GM23248 (cell line): ENCODE measurements around the gene ABR. TPM values are rescaled to one million over a fixed set of nuclear protein-coding genes. Genes with fewer than 3 reads are reported as not detected.
A peak's percentile ranks its signal among the peaks of the same experiment; 100 is the strongest.

ENCODE experiments used
- DNase-seq: peaks from one replicate; pipeline ENCODE4 v3.0.0-alpha.2; 2015
- H2AFZ ChIP-seq: fragments of 200-600 bp; sonication (generic); 2 replicates; pipeline ENCODE4 v1.6.1; 2016; ENCODE audit warnings: antibody characterized with exemption
- H3F3A ChIP-seq: fragments of 200-600 bp; sonication (generic); 2 replicates; pipeline ENCODE4 v1.6.1; 2016; ENCODE audit warnings: mild to moderate bottlenecking, antibody characterized with exemption, mixed run types; ENCODE audit not compliant: insufficient read depth
- H3K27ac ChIP-seq: fragments of 200-600 bp; sonication (generic); 2 replicates; pipeline ENCODE4 v1.5.1; 2016; ENCODE audit warnings: mild to moderate bottlenecking
- H3K27me3 ChIP-seq: fragments of 200-600 bp; sonication (generic); replicated peaks from 2 replicates; pipeline ENCODE4 v1.6.1; 2016; ENCODE audit warnings: mild to moderate bottlenecking; ENCODE audit not compliant: insufficient read depth
- H3K36me3 ChIP-seq: fragments of 200-600 bp; sonication (generic); 2 replicates; pipeline ENCODE4 v1.6.1; 2016; ENCODE audit warnings: low read depth, mild to moderate bottlenecking
- H3K4me1 ChIP-seq: fragments of 200-600 bp; sonication (generic); 2 replicates; pipeline ENCODE4 v1.6.1; 2016; ENCODE audit warnings: mild to moderate bottlenecking; ENCODE audit not compliant: insufficient read depth
- H3K4me2 ChIP-seq: fragments of 200-600 bp; sonication (generic); one replicate; pipeline ENCODE4 v1.6.1; 2016; ENCODE audit warnings: mild to moderate bottlenecking; ENCODE audit not compliant: unreplicated experiment
- H3K4me3 ChIP-seq: fragments of 200-600 bp; sonication (generic); 2 replicates; pipeline ENCODE4 v1.5.1; 2016; ENCODE audit warnings: mild to moderate bottlenecking
- H3K79me2 ChIP-seq: fragments of 200-600 bp; sonication (generic); 2 replicates; pipeline ENCODE4 v1.6.1; 2016; ENCODE audit warnings: mild to moderate bottlenecking; ENCODE audit not compliant: insufficient read depth
- H3K9ac ChIP-seq: fragments of 200-600 bp; sonication (generic); 2 replicates; pipeline ENCODE4 v1.6.1; 2016; ENCODE audit warnings: mild to moderate bottlenecking
- H3K9me2 ChIP-seq: fragments of 200-600 bp; sonication (generic); 2 replicates; pipeline ENCODE4 v1.6.1; 2016; ENCODE audit warnings: mixed run types, mild to moderate bottlenecking, moderate library complexity; ENCODE audit not compliant: insufficient read depth
- H3K9me3 ChIP-seq: fragments of 200-600 bp; sonication (generic); one replicate; pipeline ENCODE4 v1.6.1; 2017; ENCODE audit warnings: low read depth
- H4K20me1 ChIP-seq: fragments of 200-600 bp; sonication (generic); 2 replicates; pipeline ENCODE4 v1.6.0; 2016; ENCODE audit not compliant: insufficient read depth
- EZH2 ChIP-seq: fragments of 200-600 bp; sonication (generic); IDR thresholded peaks from 2 replicates; pipeline ENCODE4 v1.6.1; 2018; ENCODE audit warnings: antibody characterized with exemption, mild to moderate bottlenecking; ENCODE audit not compliant: insufficient read depth, poor library complexity, severe bottlenecking
- EZH2phosphoT487 ChIP-seq: fragments of 200-600 bp; sonication (generic); IDR thresholded peaks from 2 replicates; pipeline ENCODE4 v1.6.1; 2018; ENCODE audit warnings: antibody characterized with exemption, moderate library complexity, mild to moderate bottlenecking, low read depth; ENCODE audit not compliant: insufficient read depth
- WGBS, 2 experiments: methylation state at CpG; one replicate each; pipeline ENCODE4 v1.1.6; 2015 to 2017; ENCODE audit warnings: low lambda C conversion rate in 2 of 2, low coverage in 1 of 2; ENCODE audit errors: missing lambda C conversion rate in 2 of 2; 5-methylcytosine and 5-hydroxymethylcytosine counted together
- in situ Hi-C: fragments of 300-500 bp; cut with MboI; formaldehyde crosslinking; loops from 2 replicates; pipeline ENCODE4 v1.15.0; 2020
- polyA plus RNA-seq: library from polyadenylated mRNA; unstranded; fragments of >200 nt; fragmentation: Nextera tagmentation; extraction: Ambion mirVana; gene quantifications from 2 replicates; pipeline ENCODE4 v1.2.1, GENCODE V29; 2016
- total RNA-seq: library from RNA; depleted of rRNA; stranded (reverse); fragments of >200 nt; shearing (Covaris generic); gene quantifications from 2 replicates; pipeline ENCODE4 v1.2.3, GENCODE V29; 2014

Gene ABR
- total and polyA plus RNA-seq, 2 experiments from 2014 or later: 24.4 to 38.2 TPM

DNA sequence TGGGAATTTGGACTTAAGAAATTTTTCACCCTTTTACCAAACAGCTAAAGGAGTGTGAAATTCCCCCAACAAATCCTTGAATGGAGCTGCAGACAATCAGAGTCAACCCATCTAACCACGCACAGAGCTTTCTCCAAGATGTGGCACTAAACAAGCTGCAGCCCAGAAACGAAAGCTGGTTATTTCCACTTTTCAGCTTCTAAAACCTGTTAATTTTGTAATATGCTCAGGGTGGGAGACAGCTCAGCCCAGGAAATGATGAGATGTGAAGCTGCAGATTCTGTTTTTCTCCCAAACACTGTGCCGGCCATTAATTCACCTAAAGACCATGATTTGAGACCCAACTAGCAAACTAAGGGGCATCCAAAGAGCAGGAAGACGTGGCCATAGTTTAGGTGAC is 33.2 kb upstream of the ABR start:
- in situ Hi-C loops: no loop called here
- no peaks in the 10 kb centered on the region for H3K79me2 ChIP-seq
- H3K4me1 ChIP-seq: no peaks in the 10 kb centered on the region
- no peaks in the 10 kb centered on the region for H3K9me2 ChIP-seq
- no peaks in the 10 kb centered on the region for H3F3A ChIP-seq
- H3K4me3 ChIP-seq: no peak overlapping the region
- H2AFZ ChIP-seq: no peak overlapping the region
- H4K20me1 ChIP-seq: no peaks in the 10 kb centered on the region
- H3K9me3 ChIP-seq: no peaks in the 10 kb centered on the region
- no peak for DNase-seq
- H3K36me3 ChIP-seq: no peaks in the 10 kb centered on the region
- H3K4me2 ChIP-seq: no peak overlapping the region
- 60 to 66% methylated on average over 4 of the region's 4 CpGs for WGBS, 2 experiments
- peaks cover 35% of the 10 kb centered on the region for H3K27me3 ChIP-seq
- no peak overlapping the region for H3K27ac ChIP-seq
- H3K9ac ChIP-seq: no peak overlapping the region
- no peak for TF ChIP-seq EZH2phosphoT487
- no peak for TF ChIP-seq EZH2

DNA sequence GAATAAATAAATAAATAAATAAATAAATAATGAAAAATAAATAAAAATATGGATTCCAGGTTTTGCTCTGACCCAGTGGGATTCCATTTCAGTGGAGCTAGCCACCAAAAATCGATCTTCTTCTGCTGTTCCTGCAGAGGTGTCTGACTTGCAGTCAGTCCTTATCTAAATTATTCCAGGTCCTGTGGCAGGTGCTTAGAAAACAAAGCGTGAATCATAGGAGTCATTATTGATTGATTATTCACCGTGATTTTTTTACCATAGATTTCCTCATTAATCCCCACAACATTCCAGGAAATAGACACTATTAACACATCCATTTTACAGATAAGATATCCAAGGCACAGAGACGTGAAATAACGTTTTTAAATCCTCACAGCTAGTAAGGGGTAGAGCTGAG is 31.5 kb upstream of the ABR start:
- Histone ChIP-seq H3K9me2 (no peaks in the 10 kb centered on the region), H3K79me2 (no peaks in the 10 kb centered on the region), H4K20me1 (no peaks in the 10 kb centered on the region), H3K27ac (no peak overlapping the region), H3K36me3 (no peaks in the 10 kb centered on the region), H3K9ac (no peak overlapping the region), H3K4me3 (no peak overlapping the region), H3F3A (no peaks in the 10 kb centered on the region), H3K27me3 (peaks cover 26% of the 10 kb centered on the region), H2AFZ (no peak overlapping the region), H3K4me2 (no peak overlapping the region), H3K4me1 (no peaks in the 10 kb centered on the region), H3K9me3 (no peaks in the 10 kb centered on the region)
- in situ Hi-C loops: no loop called here
- 75 to 78% methylated on average over 5 of the region's 5 CpGs for WGBS, 2 experiments
- DNase-seq: no peak
- no peak for TF ChIP-seq EZH2phosphoT487

DNA sequence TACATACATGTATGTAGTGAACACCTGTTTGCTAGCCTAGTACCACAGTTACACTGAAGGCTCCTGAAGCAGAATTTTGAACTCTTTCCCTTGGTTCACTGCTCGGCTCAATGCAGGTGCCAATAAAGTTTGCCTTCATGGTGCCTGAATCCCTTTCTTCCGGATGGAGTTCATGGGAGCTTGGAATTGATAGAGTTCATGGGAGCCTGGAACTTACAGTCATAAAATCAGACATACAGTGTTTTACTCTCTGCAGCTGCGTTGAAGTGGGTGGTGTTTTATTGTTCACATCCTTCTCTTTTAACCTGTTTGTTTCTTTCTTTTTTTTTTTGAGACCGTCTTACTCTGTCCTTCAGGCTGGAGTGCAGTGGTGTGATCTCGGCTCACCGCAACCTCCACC is 29.2 kb upstream of the ABR start:
- no peaks in the 10 kb centered on the region for H3K79me2 ChIP-seq
- H3K27me3 ChIP-seq: peaks cover 23% of the 10 kb centered on the region
- peaks cover 3% of the 10 kb centered on the region; the same call in 1 of the 2 replicates for H3F3A ChIP-seq
- TF ChIP-seq EZH2phosphoT487 (no peak), EZH2 (no peak)
- H3K9me3 ChIP-seq: no peaks in the 10 kb centered on the region
- H3K4me2 ChIP-seq: no peak overlapping the region
- H3K9me2 ChIP-seq: no peaks in the 10 kb centered on the region
- no peak overlapping the region for H3K27ac ChIP-seq
- H4K20me1 ChIP-seq: no peaks in the 10 kb centered on the region
- no peak overlapping the region for H3K9ac ChIP-seq
- in situ Hi-C loops: no loop called here
- DNase-seq: no peak
- WGBS, 2 experiments: 69 to 72% methylated on average over 6 of the region's 6 CpGs
- H3K4me3 ChIP-seq: no peak overlapping the region
- H3K36me3 ChIP-seq: no peaks in the 10 kb centered on the region
- H3K4me1 ChIP-seq: no peaks in the 10 kb centered on the region
- H2AFZ ChIP-seq: no peak overlapping the region

DNA sequence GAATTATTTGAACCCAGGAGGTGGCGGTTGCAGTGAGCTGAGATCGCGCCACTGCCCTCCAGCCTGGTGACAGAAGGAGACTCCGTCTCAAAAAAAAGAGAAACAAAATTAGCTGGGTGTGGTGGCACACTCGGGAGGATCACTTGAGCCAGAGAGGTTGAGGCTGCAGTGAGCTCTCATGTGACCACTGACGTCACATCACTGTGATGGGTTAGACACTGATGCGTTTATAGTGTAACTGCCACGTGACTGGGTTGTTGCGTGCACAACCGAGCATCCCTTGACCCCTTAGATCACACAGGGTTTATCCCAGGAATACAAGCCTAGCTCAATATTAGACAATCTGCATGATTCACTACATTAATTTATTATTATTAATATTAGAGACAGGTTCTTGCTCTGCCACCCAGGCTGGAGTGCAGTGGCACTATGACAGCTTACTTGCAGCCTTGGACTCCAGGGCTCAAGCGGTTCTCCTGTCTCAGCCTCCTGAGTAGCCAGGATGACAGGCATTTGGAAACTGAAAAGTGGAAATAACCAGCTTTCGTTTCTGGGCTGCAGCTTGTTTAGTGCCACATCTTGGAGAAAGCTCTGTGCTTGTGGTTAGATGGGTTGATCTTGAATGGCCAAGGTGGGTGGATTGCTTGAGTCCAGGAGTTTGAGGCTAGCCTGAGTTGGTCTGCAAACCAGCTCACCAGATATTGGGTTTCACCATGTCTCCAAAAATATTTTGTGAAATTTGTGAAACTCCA is 26.4 kb upstream of the ABR start:
- peaks cover 17% of the 10 kb centered on the region for H3K27me3 ChIP-seq

DNA sequence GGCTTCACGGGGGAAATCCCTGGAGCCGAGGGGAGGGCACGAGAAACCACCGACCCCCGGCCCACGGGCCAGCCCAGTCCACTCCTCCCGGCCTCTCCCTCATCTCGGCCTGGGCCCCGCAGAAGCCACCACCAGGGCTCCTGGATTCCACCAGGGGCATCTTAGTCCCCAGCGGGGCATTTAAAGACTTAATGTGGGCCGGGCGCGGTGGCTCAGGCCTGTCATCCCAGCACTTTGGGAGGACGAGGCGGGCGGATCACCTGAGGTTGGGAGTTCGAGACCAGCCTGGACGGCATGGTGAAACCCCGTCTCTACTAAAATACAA is 24.1 kb upstream of the ABR start:
- in situ Hi-C loops: no loop called here
- Histone ChIP-seq H4K20me1 (no peaks in the 10 kb centered on the region), H3K4me3 (peak overlapping the region; percentile 69), H3K4me1 (no peaks in the 10 kb centered on the region), H3K36me3 (no peaks in the 10 kb centered on the region), H3K79me2 (no peaks in the 10 kb centered on the region), H3K9me3 (no peaks in the 10 kb centered on the region), H3K9ac (peak overlapping the region; percentile 71), H3F3A (peaks cover 11% of the 10 kb centered on the region; the same call in 1 of the 2 replicates), H3K27me3 (no peaks in the 10 kb centered on the region; the same call in 1 of the 2 replicates), H3K4me2 (peak overlapping the region; percentile 67), H3K9me2 (no peaks in the 10 kb centered on the region), H3K27ac (no peak overlapping the region), H2AFZ (peak overlapping the region; percentile 89)
- WGBS, 2 experiments: 46 to 50% methylated on average over 16 to 19 of the region's 19 CpGs
- DNase-seq: no peak
- no peak for TF ChIP-seq EZH2phosphoT487
- no peak for TF ChIP-seq EZH2

More for the DNA sequence above, 26.4 kb upstream of the ABR start:
- H3K9ac ChIP-seq: no peak overlapping the region
- WGBS, 2 experiments: 74 to 76% methylated on average over 12 of the region's 12 CpGs
- no peaks in the 10 kb centered on the region for H4K20me1 ChIP-seq
- peaks cover 11% of the 10 kb centered on the region; the same call in 1 of the 2 replicates for H3F3A ChIP-seq
- TF ChIP-seq EZH2 (no peak), EZH2phosphoT487 (no peak)
- no peak for DNase-seq
- no peak overlapping the region for H3K4me3 ChIP-seq
- no peaks in the 10 kb centered on the region for H3K9me3 ChIP-seq
- no peaks in the 10 kb centered on the region for H3K36me3 ChIP-seq
- no peak overlapping the region for H2AFZ ChIP-seq
- H3K79me2 ChIP-seq: no peaks in the 10 kb centered on the region
- H3K27ac ChIP-seq: no peak overlapping the region
- H3K4me2 ChIP-seq: no peak overlapping the region
- no peaks in the 10 kb centered on the region for H3K4me1 ChIP-seq
- no peaks in the 10 kb centered on the region for H3K9me2 ChIP-seq
- in situ Hi-C loops: no loop called here
